Skeletal muscle tissue (tissue), 4 donors: Measurements from ENCODE around the gene EGLN3. TPM values are rescaled to one million over a fixed set of nuclear protein-coding genes. Genes with fewer than 3 reads are reported as not detected.

ENCODE experiments used
- H3K27ac ChIP-seq: one replicate; pipeline ENCODE4 v1.7.0; 2013; ENCODE audit warnings: mild to moderate bottlenecking, low read depth, low read length, inconsistent platforms
- H3K27me3 ChIP-seq, 3 donors: one replicate each; pipeline ENCODE4 v1.7.0; 2013; ENCODE audit warnings: low read length in 3 of 3; ENCODE audit not compliant: control insufficient read depth in 3 of 3, insufficient read depth in 3 of 3
- H3K36me3 ChIP-seq, 3 donors: one replicate each; pipeline ENCODE4 v1.7.0; 2013; ENCODE audit warnings: low read length in 3 of 3; ENCODE audit not compliant: control insufficient read depth in 3 of 3, insufficient read depth in 3 of 3
- H3K4me1 ChIP-seq, 3 donors: one replicate each; pipeline ENCODE4 v1.7.0; 2013; ENCODE audit warnings: low read length in 3 of 3, mild to moderate bottlenecking in 3 of 3; ENCODE audit not compliant: control insufficient read depth in 3 of 3, insufficient read depth in 3 of 3
- H3K4me3 ChIP-seq, 3 donors: one replicate each; pipeline ENCODE4 v1.7.0; 2013; ENCODE audit warnings: low read length in 3 of 3
- H3K9ac ChIP-seq, 3 donors: one replicate each; pipeline ENCODE4 v1.7.0; 2013; ENCODE audit warnings: low read length in 3 of 3, mild to moderate bottlenecking in 3 of 3, moderate library complexity in 2 of 3, low read depth in 1 of 3
- H3K9me3 ChIP-seq, 3 donors: one replicate each; pipeline ENCODE4 v1.7.0; 2013; ENCODE audit warnings: low read length in 3 of 3; ENCODE audit not compliant: control insufficient read depth in 3 of 3
- total RNA-seq: library from RNA; depleted of rRNA; stranded (reverse); fragments of >200 nt; gene quantifications from one replicate; pipeline ENCODE4 v1.2.3, GENCODE V29; 2014
- donor health status: Osteomylitis.

EGLN3 gene
- total RNA-seq, 1 donor from 2014 or later = 60.0 TPM

- Histone ChIP-seq H3K9ac (no peak overlapping the region), H3K27ac (no peak overlapping the region), H3K27me3 (no peaks in the 10 kb centered on the region)
Observed at GRCh38 chr14:33884916-33885315, 66.0 kb downstream of the EGLN3 start.

GRCh38 chr14:33880330-33880729 lies 70.5 kb downstream of the EGLN3 start:
- Histone ChIP-seq H3K4me3 (no peak overlapping the region), H3K36me3 (no peaks in the 10 kb centered on the region), H3K27me3 (no peaks in the 10 kb centered on the region), H3K9ac (no peak overlapping the region), H3K9me3 (peaks cover 0 to 7% (median 0%) of the 10 kb centered on the region in 3 donors), H3K4me1 (no peaks in the 10 kb centered on the region), H3K27ac (no peak overlapping the region)

More at GRCh38 chr14:33884916-33885315, 66.0 kb downstream of the EGLN3 start:
- Histone ChIP-seq H3K9me3 (peaks cover 0 to 4% (median 0%) of the 10 kb centered on the region in 3 donors), H3K4me1 (no peaks in the 10 kb centered on the region), H3K36me3 (no peaks in the 10 kb centered on the region), H3K4me3 (no peak overlapping the region)

GRCh38 chr14:33879684-33880286 lies 71.1 kb downstream of the EGLN3 start:
- Histone ChIP-seq H3K4me1 (no peaks in the 10 kb centered on the region), H3K9me3 (peaks cover 0 to 7% (median 0%) of the 10 kb centered on the region in 3 donors), H3K27me3 (no peaks in the 10 kb centered on the region), H3K9ac (no peak overlapping the region), H3K27ac (no peak overlapping the region), H3K36me3 (no peaks in the 10 kb centered on the region), H3K4me3 (no peak overlapping the region)

- H3K4me3 ChIP-seq = no peak overlapping the region
- H3K27me3 ChIP-seq = no peaks in the 10 kb centered on the region
- no peaks in the 10 kb centered on the region for H3K36me3 ChIP-seq
- no peaks in the 10 kb centered on the region for H3K4me1 ChIP-seq
- H3K9me3 ChIP-seq = peaks cover 0 to 3% (median 0%) of the 10 kb centered on the region in 3 donors
- no peak overlapping the region for H3K9ac ChIP-seq
- no peak overlapping the region for H3K27ac ChIP-seq
Observed at GRCh38 chr14:33876274-33876673, 74.6 kb downstream of the EGLN3 start.
